DMS153 treated with DMSO at 0.1 percent for 48 hours (cell line): ENCODE data around the gene CFL1.
"Not testable (repeated sequence)": the region's sequence is repeated elsewhere in the genome, so short reads cannot be mapped to it uniquely, and the experiment has no call there.

Experiments used
- DNase-seq: peaks from one replicate; lab custom pipeline; 2025; ENCODE audit not compliant: unreplicated experiment; lab: John Stamatoyannopoulos, UW

CFL1 gene

DNA sequence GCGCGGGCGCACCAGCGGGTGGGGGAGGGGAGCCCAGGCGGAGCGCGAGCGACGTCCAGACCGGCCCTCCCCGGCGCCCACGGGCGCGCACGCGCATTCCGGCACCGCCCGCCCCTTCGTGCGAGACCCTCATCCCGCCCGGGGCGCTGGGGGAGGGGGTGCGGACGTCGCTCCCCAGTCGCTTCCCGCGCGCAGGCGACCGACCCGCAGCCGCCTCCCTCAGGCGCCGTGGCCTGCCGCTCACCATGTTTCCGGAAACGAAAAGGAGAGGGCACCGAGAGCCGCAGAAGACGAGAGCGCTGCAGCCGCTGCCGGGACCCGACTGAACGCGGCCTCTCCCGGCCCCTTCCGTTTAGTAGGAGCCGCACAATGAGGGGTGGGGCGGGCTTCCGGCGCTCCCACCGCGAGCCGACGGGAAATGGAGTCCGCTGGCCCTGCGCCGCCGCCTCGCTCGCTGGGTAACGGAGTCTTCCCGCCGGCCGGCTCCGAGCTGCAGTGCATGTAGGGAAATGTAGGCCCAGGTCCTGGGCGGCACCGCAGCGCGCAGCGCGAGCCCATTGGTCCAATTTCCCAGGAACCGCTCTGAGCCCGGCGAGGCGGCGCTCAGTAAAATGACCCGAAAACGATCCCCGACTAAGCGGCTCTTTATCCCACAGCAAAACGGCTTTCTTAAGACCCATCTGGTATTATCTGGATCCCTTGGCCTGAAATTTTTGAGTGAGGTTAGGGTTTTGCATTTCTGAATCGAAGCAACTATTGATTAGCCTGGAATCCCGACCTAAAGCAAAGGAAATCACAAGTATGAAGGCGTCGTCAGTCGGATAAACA lies at the start of gene CFL1:
TSS of gene CFL1 (minus strand) at position 328 of the 828 bp plus-strand sequence. CDS start at position 247, 81 bp downstream.
- DNase-seq: peak; percentile 97

DNA sequence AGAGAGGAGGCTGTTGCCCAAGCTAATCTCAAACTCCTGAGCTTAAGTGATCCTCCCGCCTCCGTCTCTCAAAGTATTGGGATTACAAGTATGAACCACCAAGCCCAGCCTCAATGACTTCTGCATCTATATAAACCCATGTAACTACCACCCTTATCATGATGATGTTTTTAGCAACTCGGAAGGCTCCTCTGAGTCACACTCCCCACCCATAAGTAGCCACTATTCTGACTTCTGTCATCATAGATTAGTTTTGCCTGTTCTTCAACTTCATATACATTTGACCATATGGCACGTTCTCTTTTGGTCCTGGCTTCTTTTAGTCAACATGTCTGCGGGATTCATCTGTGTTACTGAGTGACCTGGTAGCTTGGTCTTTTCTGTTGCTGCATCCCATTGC lies 48.6 kb upstream of the CFL1 start:
- no peak for DNase-seq

DNA sequence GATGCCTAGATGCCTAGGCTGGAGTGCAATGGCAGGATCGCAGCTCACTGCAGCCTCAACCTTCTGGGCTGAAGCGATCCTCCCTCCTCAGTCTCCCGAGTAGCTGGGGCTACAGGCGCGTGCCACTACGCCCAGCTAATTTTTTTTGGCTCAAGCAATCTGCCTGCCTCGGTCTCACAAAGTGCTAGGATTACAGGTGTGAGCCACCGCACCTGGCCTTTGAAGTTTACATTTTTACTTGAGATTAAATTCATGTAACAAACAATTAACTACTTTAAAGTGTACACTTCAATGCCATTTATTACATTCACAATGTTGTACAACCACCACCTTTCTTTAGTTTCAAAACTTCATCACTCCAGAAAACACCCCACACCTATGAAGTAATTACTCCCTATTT lies 45.7 kb upstream of the CFL1 start:
- no peak for DNase-seq

DNA sequence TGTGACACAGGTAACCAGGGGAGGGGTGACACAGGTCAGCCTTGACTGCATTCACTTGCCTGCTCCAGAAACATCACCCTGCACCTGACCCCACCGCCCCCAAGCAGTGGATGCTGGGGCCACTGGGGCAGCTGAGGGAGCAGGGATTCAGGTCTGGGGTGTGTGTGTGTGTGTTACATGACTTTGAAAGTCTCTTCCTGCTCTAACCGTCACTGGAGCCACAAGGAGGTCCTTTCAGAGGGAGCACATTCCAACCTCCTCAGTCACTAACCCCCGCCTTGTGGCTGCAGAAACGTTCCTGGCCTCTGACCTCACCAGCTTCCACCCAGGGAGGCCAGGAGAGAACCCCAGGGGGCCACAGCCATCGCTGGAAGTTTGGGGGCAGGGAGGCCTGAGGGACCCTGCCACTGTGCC lies 45.1 kb upstream of the CFL1 start:
- no peak for DNase-seq

DNA sequence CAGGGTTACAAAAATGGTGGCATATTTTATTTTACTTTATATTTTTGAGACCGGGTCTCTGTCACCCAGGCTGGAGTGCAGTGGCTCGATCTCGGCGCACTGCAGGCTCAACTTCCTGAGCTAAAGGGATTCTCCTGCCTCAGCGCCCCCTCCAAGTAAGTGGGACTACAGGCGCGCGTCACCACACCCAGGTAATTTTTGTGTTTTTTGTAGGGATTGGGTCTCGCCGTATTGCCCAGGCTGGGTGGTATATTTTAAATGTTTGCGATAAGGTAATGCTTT lies 42.9 kb upstream of the CFL1 start:
- no peak for DNase-seq

DNA sequence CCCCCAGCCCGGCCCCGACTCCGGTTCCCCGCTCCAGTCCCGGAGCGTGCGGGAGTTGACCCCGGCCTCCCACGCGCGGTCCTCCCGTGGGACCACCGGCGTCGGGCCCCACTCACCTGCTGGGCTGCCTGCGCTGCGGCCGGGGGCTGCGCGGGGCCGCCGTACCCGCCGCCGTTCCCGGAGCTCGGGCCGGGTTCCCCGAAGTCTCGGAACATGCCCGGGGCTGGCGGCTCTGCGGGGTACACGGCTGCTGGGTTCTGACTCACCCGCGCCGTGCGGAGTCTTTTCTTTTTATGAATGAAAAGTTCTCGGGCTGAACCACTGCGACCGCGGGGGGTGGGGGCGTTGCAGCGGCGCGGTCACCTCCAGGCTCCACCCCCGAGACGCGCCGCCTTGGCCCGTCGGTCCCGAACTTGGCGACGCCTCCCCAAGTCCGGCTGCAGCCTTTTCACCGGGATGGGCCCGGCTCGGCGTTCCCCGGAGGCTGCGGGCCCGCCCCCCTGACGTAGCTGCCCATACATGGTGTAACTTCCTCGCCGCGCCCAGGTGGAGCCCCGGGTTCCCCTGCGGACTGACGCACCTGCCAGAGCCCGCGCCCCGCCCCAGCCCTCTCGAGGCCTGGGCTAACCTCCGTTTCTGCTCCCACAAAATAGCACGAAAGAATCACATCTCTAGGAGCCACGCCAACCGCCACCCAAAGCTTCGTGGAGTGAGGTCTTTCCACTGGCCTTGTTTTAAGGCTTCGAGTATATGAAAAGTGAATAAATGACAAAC lies 42.3 kb upstream of the CFL1 start, which contains the start of gene FOSL1:
TSS of gene FOSL1 (minus strand) at position 264 of the 774 bp plus-strand sequence. CDS start at position 215, 49 bp downstream.
- peak; percentile 56 for DNase-seq

DNA sequence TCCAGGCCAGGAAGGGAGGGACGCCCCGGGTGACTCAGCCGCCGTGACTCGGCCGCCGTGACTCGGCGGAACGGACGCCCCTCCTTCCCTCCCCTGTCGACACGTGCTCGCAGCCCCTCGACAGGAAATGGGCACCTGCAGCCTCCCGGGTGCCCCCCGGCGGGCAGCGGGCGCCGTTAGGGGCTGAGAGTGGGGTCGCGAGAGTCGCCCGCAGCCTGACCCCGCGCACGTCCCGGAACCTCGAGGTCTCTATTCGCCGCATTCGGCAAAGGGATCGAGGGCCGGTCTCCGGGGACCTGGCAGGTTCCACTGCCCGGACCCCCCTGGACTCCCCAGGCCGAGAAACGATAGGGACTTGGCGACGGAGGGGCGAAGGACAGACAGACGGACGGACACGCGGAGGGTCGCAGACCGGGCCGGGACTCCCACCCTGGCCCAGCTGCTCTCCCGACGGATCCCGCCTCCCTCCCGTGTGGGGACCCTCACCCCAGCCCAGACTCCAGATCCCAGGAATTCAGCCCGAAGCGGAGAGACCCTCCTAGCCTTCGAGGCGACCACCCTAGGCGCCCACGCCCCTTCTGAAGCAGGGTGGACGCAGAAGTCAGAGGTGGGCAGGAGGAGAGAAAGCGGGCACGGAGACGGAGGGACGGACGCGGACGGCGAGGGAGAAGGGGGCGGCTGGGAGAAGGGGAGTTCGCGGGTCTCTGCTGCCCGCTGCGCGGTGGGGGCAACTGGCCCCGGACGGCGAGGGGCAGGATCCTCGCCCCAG lies 41.6 kb upstream of the CFL1 start:
- no peak for DNase-seq

DNA sequence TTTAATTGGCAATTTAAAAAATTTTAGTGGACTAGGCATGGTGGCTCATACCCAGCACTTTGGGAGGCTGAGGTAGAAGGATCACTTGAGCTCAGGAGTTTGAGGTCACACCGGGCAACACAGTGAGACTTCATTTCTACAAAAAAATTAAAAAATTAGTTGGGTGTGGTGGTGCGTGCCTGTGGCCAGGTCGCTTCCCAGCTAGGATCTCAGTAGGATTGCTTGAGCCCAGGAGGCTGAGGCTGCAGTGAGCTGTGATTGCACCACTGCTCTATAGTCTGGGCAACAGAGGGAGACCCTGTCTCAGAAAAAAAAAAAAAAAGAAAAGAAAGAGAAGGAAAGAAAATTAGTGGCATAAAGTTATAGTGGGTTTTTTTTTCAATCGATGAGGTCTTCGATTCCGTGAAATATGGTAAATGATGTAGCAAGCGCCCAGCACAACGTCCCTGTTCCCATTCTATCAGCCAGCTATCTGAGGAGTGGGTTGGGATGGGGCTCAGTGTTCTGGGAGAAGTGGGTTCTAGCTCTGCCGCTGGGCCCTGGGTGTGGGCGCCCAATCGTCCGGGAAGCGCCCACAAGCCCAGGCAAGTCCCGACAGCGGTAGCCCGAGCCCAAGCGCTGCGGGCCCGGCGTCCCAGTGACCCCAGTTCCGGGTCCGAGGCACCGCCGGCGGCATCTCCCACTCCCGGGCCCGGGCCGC lies 40.8 kb upstream of the CFL1 start:
- DNase-seq: no peak

DNA sequence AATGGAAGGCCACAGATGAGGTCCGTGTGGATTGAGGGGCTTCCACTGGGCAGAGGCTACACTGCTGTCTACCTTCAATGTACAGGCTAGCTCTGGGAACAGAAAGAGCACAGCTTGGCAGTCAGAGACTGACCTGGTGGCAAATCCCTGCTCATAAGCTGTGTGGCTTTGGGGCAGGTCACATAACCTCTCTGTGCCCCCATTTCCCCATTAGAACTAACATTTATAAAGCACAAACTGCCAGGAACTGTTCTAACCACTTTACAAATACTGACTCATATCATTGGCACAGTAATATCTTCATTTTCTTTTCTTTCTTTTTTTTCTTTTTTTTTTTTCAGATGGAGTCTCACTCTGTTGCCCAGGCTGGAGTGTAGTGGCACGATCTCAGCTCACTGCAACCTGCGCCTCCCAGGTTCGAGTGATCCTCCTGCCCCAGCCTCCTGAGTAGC lies 39.1 kb upstream of the CFL1 start:
- DNase-seq: no peak

DNA sequence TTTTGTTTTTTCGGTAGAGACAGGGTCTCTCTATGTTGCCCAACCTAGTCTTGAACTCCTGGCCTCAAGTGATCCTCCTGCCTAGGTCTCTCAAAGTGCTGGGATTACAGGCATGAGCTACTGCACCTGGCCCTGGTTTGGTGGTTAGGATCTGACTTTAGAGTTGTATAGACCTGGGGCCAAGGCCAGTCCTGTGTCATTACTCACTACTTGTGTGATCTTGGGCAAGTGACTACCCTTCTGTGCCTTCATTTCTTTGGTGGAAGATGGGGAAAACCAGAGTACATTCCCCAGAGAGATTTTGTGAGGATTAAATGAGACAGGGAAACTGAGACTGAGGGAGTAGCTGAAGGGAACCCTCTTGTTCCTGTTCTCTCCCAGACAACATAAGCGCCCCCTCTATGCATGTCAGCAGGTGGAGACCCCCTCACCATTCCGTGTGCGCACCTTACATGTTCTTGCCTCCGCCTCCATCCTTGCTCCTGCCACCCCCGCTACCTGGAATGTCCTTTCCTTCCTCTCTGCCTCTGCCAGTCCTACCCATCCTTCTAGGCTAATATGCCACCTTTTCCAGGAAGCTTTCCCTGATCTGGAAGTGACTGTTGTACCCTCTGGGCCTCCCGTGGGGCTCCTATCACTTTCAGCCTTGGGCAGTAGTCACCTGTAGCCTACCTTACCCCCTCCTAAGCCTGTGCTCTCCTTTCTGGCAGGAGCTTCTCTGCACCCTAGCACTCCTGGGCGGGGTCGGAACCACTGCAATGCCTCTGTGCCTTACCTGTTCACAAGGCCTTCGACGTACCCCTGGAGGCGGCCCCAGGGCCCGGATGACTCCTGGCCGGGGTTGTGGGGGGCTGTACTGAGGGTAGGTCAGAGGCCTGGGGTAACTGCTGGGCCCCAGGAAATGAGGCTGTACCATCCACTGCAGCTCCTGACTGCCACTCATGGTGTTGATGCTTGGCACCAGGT lies 38.3 kb upstream of the CFL1 start:
- no peak for DNase-seq

DNA sequence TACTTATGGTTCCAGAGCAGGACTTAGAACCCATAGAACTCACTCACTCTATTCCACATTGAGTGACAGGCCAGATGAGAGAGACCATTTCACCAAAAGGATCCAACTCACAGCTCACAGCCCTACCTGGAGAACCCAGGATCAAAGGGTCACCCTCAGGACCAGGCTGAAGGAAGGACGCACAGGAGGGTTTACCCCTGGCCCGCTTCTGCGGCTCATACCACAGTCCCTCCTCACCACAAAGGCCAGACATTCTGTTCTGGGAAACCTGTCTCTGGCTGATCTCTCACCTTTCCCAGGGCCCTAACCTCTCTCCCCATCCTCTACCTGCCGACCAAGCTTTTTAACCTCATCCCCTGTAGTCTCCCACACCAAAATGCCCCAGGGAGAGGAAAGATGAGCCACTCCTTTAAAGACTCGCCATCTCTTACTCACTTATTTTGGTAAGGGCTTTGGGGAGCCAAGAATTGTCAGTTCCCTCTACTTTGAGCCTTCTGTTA lies 37.6 kb upstream of the CFL1 start:
- no peak for DNase-seq

DNA sequence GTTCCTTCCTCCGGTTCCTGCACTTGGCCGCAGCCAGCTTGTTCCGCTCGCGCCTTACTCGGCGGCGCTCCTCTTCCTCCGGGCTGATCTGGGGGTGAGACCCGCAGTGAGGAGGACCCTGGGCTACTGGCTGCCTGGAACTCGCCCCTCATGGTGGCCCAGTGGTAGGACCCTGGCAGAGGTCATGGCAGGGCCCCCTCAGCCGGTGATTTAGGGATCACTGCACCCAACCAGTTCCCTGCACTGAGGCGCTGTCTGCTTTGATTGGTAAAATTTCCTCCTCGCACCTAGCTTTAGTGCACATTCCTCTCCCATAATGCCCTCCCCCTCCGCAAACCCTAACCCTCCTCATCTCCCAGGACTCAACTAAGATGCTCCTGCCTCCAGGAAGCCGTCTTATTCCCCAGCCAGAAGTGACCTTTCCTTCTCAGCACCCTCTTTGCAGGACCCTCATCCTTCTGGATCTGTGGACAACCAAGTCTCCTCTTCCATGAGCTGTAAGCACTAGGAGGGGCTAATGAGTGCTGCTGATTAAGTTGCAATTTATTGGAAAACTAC lies 36.1 kb upstream of the CFL1 start:
- no peak for DNase-seq

DNA sequence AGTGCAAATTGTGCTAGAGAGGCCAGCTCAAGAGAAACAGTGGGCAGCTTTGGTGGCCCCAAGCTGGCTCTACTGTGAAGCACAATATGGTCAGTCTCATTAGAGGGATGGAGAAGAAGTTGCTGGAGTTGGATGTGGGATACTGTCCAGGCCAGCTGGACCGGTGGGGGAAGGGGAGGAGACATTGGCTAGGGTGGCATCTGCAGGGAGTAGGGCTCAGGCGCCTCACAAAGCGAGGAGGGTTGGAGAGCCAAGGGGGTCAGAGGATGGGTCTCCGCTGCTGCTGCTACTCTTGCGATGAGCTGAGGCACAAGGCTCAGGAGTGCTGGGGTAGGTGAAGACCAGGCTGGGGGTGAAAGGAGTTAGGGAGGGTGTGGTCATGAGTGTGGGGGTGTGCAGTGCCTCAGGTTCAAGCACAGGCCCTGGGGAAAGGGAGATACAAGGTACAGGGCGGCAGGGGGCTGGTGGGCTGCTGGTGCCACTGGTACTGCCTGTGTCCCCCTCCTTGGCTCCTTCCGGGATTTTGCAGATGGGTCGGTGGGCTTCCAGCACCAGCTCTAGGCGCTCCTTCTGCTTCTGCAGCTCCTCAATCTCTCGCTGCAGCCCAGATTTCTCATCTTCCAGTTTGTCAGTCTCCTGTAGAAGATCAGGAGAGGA lies 34.8 kb upstream of the CFL1 start:
- DNase-seq: no peak

DNA sequence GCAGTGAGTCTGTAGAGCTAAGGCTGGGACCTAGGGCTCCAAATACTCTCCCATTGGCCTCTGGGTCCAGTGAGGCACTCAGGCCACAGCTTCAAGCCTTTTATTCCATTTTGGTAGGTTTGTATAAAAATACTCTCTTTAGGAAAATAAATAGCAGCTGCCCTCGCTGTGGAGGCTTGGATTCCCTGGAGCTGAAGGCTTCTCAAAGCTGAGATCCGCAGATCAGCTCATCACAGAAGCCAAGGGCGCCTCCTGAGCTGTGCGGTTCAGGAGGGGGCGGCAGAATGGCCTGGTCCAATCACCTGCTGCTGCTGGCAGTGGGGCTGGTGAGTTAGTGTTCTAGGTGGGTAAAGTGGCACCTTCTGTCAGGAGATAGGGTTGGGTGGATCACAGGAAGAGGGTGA lies 34.2 kb upstream of the CFL1 start:
- DNase-seq: not testable (repeated sequence)

DNA sequence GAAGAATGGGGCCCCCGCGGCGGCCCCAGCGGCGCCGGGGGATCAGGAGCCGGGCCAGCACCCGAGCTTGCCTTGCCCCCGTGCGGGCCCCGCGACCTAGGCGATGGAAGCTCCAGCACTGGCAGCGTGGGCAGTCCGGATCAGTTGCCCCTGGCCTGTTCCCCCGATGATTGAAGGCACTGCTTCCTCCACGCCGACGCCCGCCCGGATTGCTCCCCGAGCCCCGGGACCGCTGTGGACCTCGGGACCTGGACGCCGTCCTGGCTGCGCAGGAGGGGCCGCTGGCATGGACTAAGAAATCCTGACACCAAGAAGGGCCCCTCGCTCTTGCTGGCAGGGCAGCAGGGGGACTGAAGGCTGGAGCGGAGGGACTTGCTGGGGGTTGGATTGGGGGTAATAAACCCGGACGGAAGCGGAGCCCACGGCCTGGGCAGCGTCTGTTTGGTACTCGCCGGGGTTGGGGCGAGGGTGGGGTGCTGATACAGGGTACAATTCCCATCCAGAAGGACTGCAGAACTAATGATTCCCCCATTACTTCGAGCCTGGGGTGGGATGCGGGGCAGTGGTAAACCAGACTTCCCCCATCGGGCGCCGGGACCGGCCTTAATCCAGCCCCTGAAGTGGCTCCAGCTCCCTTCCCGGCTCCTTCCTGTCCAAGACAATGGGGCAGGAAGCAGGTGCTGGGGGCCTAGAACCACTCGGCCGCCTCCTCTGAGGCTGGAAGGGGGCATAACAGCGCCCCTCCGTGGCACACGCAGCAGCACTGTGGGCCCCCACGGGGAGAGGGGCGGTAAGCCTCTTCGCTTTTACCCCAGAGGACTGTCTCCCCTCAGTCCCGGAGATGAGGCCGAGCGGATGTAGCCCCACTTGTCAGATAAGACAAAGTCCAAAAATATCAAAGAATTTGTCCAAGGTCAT lies 33.5 kb upstream of the CFL1 start:
- DNase-seq: no peak

DNA sequence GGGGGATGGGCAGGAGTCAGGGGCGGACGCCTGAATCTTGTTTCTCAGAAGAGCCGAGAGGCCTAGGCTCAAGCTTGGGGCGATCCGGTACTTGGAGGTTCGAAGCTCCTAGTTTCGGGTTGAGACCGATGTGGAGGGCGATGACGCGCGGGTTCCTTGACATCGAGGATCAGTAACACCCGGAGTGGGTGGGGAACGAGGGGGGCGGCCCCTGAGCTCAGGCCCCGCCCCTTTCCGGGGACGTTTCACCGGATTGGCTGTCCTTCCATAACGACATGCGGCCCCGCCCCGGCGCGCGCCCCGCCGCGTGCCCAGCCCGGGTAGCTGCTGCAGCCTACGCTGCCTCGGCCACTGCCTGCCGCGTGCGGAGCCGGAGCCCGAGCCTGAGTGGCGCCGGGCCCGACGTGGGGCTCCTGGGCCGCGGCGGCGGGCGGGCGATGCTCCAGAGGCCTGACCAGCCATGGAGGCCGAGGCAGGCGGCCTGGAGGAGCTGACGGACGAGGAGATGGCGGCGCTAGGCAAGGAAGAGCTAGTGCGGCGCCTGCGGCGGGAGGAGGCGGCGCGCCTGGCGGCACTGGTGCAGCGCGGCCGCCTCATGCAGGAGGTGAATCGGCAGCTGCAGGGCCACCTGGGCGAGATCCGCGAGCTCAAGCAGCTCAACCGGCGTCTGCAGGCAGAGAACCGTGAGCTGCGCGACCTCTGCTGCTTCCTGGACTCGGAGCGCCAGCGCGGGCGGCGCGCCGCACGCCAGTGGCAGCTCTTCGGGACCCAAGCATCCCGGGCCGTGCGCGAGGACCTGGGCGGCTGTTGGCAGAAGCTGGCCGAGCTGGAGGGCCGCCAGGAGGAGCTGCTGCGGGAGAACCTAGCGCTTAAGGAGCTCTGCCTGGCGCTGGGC lies 32.6 kb upstream of the CFL1 start, which contains the start of gene CCDC85B:
TSS of gene CCDC85B (plus strand) at position 350 of the 895 bp plus-strand sequence. CDS start at position 461, 111 bp downstream.
- DNase-seq: peak; percentile 88
